HEK293T (cell line): ENCODE data around the gene GPR17.

ENCODE experiments used
- BHLHE40 ChIP-seq: fragments of 450-650 bp; IDR thresholded peaks from 2 replicates; pipeline ENCODE4 v1.6.1; 2016; ENCODE audit warnings: mild to moderate bottlenecking, moderate library complexity, borderline replicate concordance
- ELF4 ChIP-seq: fragments of 450-650 bp; IDR thresholded peaks from 2 replicates; pipeline ENCODE4 v1.6.1; 2017; ENCODE audit warnings: antibody characterized with exemption
- FOXM1 ChIP-seq: fragments of 450-650 bp; IDR thresholded peaks from 2 replicates; pipeline ENCODE4 v1.6.1; 2017; ENCODE audit warnings: mild to moderate bottlenecking, borderline replicate concordance
- HDGF ChIP-seq: fragments of 450-650 bp; IDR thresholded peaks from 2 replicates; pipeline ENCODE4 v1.6.1; 2017; ENCODE audit warnings: antibody characterized with exemption, borderline replicate concordance
- L3MBTL2 ChIP-seq: fragments of 450-650 bp; conservative IDR thresholded peaks from 2 replicates; pipeline ENCODE4 v1.6.1; 2016; ENCODE audit warnings: mild to moderate bottlenecking

GRCh38 chr2:127610561-127610960 is 35.4 kb upstream of the GPR17 start:
- TF ChIP-seq BHLHE40 (no peak), L3MBTL2 (no peak), HDGF (no peak), ELF4 (no peak), FOXM1 (no peak)
